K562 (cell line): ENCODE results near the gene ZNF692. TPM values are rescaled to one million over a fixed set of nuclear protein-coding genes. Genes with fewer than 3 reads are reported as not detected.

Source experiments
- CREB1 ChIP-seq, 2 experiments: sonication (generic) in 1 of 2; formaldehyde crosslinking in 1 of 2; IDR thresholded peaks; 2 replicates each; pipeline versions ENCODE4 v1.6.1 to v1.8.0; 2012 to 2022; ENCODE audit warnings: inconsistent platforms in 1 of 2, mild to moderate bottlenecking in 1 of 2, missing genetic modification reagents in 1 of 2, moderate library complexity in 1 of 2
- ETV6 ChIP-seq, 3 experiments: fragments of 150-350 bp in 1 of 3; sonication (generic) in 1 of 3; formaldehyde crosslinking in 1 of 3; IDR thresholded peaks; 2 replicates each; pipeline versions ENCODE4 v1.6.1 to v1.8.0; 2014 to 2022; ENCODE audit warnings: borderline replicate concordance in 2 of 3, low read depth in 2 of 3, antibody characterized with exemption in 1 of 3, low read length in 1 of 3, mild to moderate bottlenecking in 1 of 3, missing genetic modification reagents in 1 of 3
- KDM1A ChIP-seq, 2 experiments: fragments of 450-650 bp; IDR thresholded peaks; 2 replicates each; pipeline ENCODE4 v1.6.1; 2016; ENCODE audit warnings: mild to moderate bottlenecking in 2 of 2
- NRF1 ChIP-seq, 2 experiments: fragments of 450-650 bp; IDR thresholded peaks in 1 of 2; conservative IDR thresholded peaks in 1 of 2; 2 replicates each; pipeline ENCODE4 v1.6.1; 2014; ENCODE audit warnings: mild to moderate bottlenecking in 2 of 2
- POLR2AphosphoS5 ChIP-seq: IDR thresholded peaks from 2 replicates; pipeline ENCODE4 v1.6.1; 2011; ENCODE audit warnings: mild to moderate bottlenecking, low read depth, low read length, moderate library complexity; ENCODE audit not compliant: control insufficient read depth, insufficient read depth
- polyA plus RNA-seq, 8 experiments: library from polyadenylated mRNA; depleted of rRNA in 4 of 8; stranded (reverse) in 5 of 8; unstranded in 3 of 8; fragments of >200 nt; fragmentation: Nextera tagmentation in 2 of 8; fragmentation: Illumina TruSeq in 1 of 8; extraction: Ambion mirVana in 2 of 8; extraction: Trizol in 1 of 8; gene quantifications; 2 replicates each; pipeline versions ENCODE4 v1.2.1 to v1.2.3, GENCODE V29; 2011 to 2014; ENCODE audit warnings: inconsistent platforms in 1 of 8, missing spikeins in 1 of 8
- total RNA-seq, 7 experiments: library from RNA; depleted of rRNA in 6 of 7; stranded (reverse); fragments of >200 nt in 6 of 7; fragmentation: Illumina TruSeq in 2 of 7; extraction: Trizol in 2 of 7; gene quantifications; 2 replicates each; pipeline versions ENCODE4 v1.2.1 to v1.2.3, GENCODE V29; 2011 to 2021; ENCODE audit warnings: low replicate concordance in 1 of 7
- TF ChIP-seq, protein P1 (sequence below), 2 experiments: fragments of 450-650 bp in 1 of 2; sonication (generic) in 1 of 2; formaldehyde crosslinking in 1 of 2; IDR thresholded peaks; 2 replicates each; pipeline versions ENCODE4 v1.7.1 to v1.9.0; 2016 to 2022; ENCODE audit warnings: inconsistent platforms in 1 of 2, mild to moderate bottlenecking in 1 of 2, missing genetic modification reagents in 1 of 2
- TF ChIP-seq, protein P2 (sequence below): fragments of 250-450 bp; sonication (Bioruptor Pico); IDR thresholded peaks from 2 replicates; pipeline ENCODE4 v1.9.0; 2021; ENCODE audit warnings: mild to moderate bottlenecking
- TF ChIP-seq, protein P3 (sequence below): sonication (generic); formaldehyde crosslinking; IDR thresholded peaks from 2 replicates; pipeline ENCODE4 v1.8.0; 2022; ENCODE audit warnings: mild to moderate bottlenecking, missing genetic modification reagents, borderline replicate concordance
- TF ChIP-seq, protein P4 (sequence below), 3 experiments: IDR thresholded peaks in 2 of 3; conservative IDR thresholded peaks in 1 of 3; 2 replicates each; pipeline ENCODE4 v1.5.1; 2011 to 2012; ENCODE audit warnings: low read length in 3 of 3, mild to moderate bottlenecking in 3 of 3, control low read depth in 2 of 3, improper control_type of control experiment in 1 of 3, inconsistent platforms in 1 of 3, low read depth in 1 of 3, mixed read lengths in 1 of 3, moderate library complexity in 1 of 3; ENCODE audit not compliant: insufficient read depth in 2 of 3

ZNF692 gene
- total and polyA plus RNA-seq, 9 of the 15 experiments (the other 6 are each of a cell fraction or from before 2014, with no cell fraction given) = 8.4 to 143 (median 55.9) TPM

DNA sequence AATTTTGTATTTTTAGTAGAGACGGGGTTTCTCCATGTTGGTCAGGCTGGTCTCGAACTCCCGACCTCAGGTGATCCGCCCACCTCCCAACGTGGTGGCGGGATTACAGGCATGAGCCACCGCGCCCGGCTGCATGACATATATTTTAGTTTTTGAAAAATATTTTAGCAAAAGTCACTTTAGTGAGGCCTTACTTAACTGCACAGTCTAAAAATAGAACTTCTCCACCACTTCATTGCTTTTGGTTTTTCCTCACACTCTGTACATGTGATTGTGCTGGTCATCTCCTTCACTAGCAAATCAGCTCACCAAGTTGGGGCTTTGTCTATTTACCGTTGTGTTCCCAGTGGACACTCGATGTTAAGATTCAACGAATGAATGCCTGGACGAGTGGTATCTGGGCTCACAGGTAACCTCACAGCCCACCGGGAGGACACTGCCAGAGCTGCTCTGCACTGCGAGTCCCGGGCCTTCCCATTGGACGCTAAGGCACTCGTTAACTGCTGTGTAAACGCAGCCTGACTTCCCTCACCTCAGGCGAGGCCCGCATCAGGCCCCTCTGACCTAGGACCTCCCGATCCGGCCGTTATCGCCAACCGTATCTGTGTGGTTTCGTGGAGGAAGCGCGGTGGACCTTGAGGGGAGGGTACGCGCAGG, 14.0 kb upstream of the ZNF692 start (continued):
- TF ChIP-seq KDM1A (IDR thresholded peaks at IDR 0.05) (no peak), CREB1 (IDR thresholded peaks at IDR 0.05) (no peak; the same call in 1 of the 2 replicates), CREB1 (CRISPR knock-in tag; IDR thresholded peaks at IDR 0.05) (no peak), POLR2AphosphoS5 (no peak; the same call in 1 of the 2 replicates), ETV6 (IDR thresholded peaks at IDR 0.05; ENCODE audit: borderline replicate concordance in 1 of 2, low read depth in 2 of 2, low read length in 1 of 2) (no peak), ETV6 (CRISPR knock-in tag; IDR thresholded peaks at IDR 0.05; ENCODE audit: borderline replicate concordance) (no peak), NRF1 (conservative IDR thresholded peaks at IDR 0.05 in 1 of 2, IDR thresholded peaks at IDR 0.05 in 1 of 2) (no peak)
- TF ChIP-seq, protein P1, sequence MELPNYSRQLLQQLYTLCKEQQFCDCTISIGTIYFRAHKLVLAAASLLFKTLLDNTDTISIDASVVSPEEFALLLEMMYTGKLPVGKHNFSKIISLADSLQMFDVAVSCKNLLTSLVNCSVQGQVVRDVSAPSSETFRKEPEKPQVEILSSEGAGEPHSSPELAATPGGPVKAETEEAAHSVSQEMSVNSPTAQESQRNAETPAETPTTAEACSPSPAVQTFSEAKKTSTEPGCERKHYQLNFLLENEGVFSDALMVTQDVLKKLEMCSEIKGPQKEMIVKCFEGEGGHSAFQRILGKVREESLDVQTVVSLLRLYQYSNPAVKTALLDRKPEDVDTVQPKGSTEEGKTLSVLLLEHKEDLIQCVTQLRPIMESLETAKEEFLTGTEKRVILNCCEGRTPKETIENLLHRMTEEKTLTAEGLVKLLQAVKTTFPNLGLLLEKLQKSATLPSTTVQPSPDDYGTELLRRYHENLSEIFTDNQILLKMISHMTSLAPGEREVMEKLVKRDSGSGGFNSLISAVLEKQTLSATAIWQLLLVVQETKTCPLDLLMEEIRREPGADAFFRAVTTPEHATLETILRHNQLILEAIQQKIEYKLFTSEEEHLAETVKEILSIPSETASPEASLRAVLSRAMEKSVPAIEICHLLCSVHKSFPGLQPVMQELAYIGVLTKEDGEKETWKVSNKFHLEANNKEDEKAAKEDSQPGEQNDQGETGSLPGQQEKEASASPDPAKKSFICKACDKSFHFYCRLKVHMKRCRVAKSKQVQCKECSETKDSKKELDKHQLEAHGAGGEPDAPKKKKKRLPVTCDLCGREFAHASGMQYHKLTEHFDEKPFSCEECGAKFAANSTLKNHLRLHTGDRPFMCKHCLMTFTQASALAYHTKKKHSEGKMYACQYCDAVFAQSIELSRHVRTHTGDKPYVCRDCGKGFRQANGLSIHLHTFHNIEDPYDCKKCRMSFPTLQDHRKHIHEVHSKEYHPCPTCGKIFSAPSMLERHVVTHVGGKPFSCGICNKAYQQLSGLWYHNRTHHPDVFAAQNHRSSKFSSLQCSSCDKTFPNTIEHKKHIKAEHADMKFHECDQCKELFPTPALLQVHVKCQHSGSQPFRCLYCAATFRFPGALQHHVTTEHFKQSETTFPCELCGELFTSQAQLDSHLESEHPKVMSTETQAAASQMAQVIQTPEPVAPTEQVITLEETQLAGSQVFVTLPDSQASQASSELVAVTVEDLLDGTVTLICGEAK (IDR thresholded peaks at IDR 0.05) = no peak
- TF ChIP-seq, protein P1 (CRISPR knock-in tag; IDR thresholded peaks at IDR 0.05) = no peak
- TF ChIP-seq, protein P2, sequence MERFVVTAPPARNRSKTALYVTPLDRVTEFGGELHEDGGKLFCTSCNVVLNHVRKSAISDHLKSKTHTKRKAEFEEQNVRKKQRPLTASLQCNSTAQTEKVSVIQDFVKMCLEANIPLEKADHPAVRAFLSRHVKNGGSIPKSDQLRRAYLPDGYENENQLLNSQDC (CRISPR knock-in tag) = no peak
- TF ChIP-seq, protein P3, sequence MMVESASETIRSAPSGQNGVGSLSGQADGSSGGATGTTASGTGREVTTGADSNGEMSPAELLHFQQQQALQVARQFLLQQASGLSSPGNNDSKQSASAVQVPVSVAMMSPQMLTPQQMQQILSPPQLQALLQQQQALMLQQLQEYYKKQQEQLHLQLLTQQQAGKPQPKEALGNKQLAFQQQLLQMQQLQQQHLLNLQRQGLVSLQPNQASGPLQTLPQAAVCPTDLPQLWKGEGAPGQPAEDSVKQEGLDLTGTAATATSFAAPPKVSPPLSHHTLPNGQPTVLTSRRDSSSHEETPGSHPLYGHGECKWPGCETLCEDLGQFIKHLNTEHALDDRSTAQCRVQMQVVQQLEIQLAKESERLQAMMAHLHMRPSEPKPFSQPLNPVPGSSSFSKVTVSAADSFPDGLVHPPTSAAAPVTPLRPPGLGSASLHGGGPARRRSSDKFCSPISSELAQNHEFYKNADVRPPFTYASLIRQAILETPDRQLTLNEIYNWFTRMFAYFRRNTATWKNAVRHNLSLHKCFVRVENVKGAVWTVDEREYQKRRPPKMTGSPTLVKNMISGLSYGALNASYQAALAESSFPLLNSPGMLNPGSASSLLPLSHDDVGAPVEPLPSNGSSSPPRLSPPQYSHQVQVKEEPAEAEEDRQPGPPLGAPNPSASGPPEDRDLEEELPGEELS (CRISPR knock-in tag) = no peak
- TF ChIP-seq, protein P4, sequence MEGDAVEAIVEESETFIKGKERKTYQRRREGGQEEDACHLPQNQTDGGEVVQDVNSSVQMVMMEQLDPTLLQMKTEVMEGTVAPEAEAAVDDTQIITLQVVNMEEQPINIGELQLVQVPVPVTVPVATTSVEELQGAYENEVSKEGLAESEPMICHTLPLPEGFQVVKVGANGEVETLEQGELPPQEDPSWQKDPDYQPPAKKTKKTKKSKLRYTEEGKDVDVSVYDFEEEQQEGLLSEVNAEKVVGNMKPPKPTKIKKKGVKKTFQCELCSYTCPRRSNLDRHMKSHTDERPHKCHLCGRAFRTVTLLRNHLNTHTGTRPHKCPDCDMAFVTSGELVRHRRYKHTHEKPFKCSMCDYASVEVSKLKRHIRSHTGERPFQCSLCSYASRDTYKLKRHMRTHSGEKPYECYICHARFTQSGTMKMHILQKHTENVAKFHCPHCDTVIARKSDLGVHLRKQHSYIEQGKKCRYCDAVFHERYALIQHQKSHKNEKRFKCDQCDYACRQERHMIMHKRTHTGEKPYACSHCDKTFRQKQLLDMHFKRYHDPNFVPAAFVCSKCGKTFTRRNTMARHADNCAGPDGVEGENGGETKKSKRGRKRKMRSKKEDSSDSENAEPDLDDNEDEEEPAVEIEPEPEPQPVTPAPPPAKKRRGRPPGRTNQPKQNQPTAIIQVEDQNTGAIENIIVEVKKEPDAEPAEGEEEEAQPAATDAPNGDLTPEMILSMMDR (IDR thresholded peaks at IDR 0.05 in 2 of 3, conservative IDR thresholded peaks at IDR 0.05 in 1 of 3; ENCODE audit: insufficient read depth in 2 of 3, low read depth in 1 of 3, low read length in 3 of 3) = 0 out of 6 replicates have a peak, but pooled peaks of 1 of the 3 experiments have one; percentile 4
